ENCODE measurements around the gene NOX5.

The NOX5 gene

GRCh38 chr15:69107025-69107620, 92.6 kb downstream of the NOX5 start:
- DNase-seq: no peak

Measured in DMS53 (cell line).